Measurements from ENCODE around the gene KIRREL3. TPM values are rescaled to one million over a fixed set of nuclear protein-coding genes. Genes with fewer than 3 reads are reported as not detected.

Gene KIRREL3
- total and polyA plus RNA-seq, 2 donors (not counting 3 experiments of a cell fraction or from before 2014, with no cell fraction given), result not detected

- Histone ChIP-seq H3K27me3 (ENCODE audit: control insufficient read depth in 2 of 2, insufficient read depth in 2 of 2, low read length in 2 of 2) (no peaks in the 10 kb centered on the region), H3K4me1 (ENCODE audit: control insufficient read depth, extremely low read depth, insufficient read depth, low read length) (no peaks in the 10 kb centered on the region), H3K9me1 (replicated peaks; ENCODE audit: control insufficient read depth, extremely low read depth, insufficient read depth, low read length) (no peaks in the 10 kb centered on the region), H3K4me3 (replicated peaks in 1 of 3; ENCODE audit: insufficient read depth in 1 of 3, low read depth in 1 of 3, low read length in 3 of 3) (no peak overlapping the region), H4K20me1 (replicated peaks; ENCODE audit: control insufficient read depth, extremely low read depth, insufficient read depth, low read length) (no peaks in the 10 kb centered on the region), H3K9me3 (replicated peaks; ENCODE audit: control insufficient read depth, insufficient read depth, low read length) (no peaks in the 10 kb centered on the region), H3K79me2 (ENCODE audit: control insufficient read depth, insufficient read depth, low read length) (no peaks in the 10 kb centered on the region), H3K27ac (ENCODE audit: insufficient read depth, low read depth, low read length) (no peak overlapping the region), H3K4me2 (ENCODE audit: insufficient read depth, low read length) (no peak overlapping the region), H3K9ac (replicated peaks; ENCODE audit: extremely low read depth, insufficient read depth, low read length) (no peak overlapping the region), H2AFZ (ENCODE audit: low read depth, low read length) (no peak overlapping the region), H3K36me3 (ENCODE audit: control insufficient read depth in 2 of 2, extremely low read depth in 1 of 2, insufficient read depth in 2 of 2, low read length in 2 of 2) (no peaks in the 10 kb centered on the region)
- CTCF ChIA-PET, result no interaction called here
- BruUV-seq (replicated peaks), result no TSS peak
- DNase-seq (ENCODE audit: low read depth, low spot score), result no peak
- dilution Hi-C loops (cut with MboI; ENCODE audit: extremely low pct_ligation_motif_present, low sequenced_read_pairs) (no loop called here), intact Hi-C loops (cut with micrococcal nuclease) (no loop called here)
- no peak for TF ChIP-seq JUN (IDR thresholded peaks at IDR 0.05; ENCODE audit: borderline replicate concordance, insufficient read depth, insufficient read length, low read depth)
- TF ChIP-seq, protein P1, sequence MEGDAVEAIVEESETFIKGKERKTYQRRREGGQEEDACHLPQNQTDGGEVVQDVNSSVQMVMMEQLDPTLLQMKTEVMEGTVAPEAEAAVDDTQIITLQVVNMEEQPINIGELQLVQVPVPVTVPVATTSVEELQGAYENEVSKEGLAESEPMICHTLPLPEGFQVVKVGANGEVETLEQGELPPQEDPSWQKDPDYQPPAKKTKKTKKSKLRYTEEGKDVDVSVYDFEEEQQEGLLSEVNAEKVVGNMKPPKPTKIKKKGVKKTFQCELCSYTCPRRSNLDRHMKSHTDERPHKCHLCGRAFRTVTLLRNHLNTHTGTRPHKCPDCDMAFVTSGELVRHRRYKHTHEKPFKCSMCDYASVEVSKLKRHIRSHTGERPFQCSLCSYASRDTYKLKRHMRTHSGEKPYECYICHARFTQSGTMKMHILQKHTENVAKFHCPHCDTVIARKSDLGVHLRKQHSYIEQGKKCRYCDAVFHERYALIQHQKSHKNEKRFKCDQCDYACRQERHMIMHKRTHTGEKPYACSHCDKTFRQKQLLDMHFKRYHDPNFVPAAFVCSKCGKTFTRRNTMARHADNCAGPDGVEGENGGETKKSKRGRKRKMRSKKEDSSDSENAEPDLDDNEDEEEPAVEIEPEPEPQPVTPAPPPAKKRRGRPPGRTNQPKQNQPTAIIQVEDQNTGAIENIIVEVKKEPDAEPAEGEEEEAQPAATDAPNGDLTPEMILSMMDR (IDR thresholded peaks at IDR 0.05; ENCODE audit: extremely low read depth in 1 of 2, insufficient read depth in 1 of 2, low read depth in 1 of 2, low read length in 2 of 2), result no peak
- TF ChIP-seq GATA2 (IDR thresholded peaks at IDR 0.05; ENCODE audit: insufficient read depth, insufficient read length, low read depth, low read length), result no peak
- TF ChIP-seq POLR2A (IDR thresholded peaks at IDR 0.05; ENCODE audit: low read depth, low read length), result no peak
- no peak for TF ChIP-seq POLR2AphosphoS5 (IDR thresholded peaks at IDR 0.05; ENCODE audit: insufficient read depth, low read depth, low read length)
- TF ChIP-seq FOS (IDR thresholded peaks at IDR 0.05; ENCODE audit: borderline replicate concordance, insufficient read depth, low read length), result no peak
- TF ChIP-seq, protein P2, sequence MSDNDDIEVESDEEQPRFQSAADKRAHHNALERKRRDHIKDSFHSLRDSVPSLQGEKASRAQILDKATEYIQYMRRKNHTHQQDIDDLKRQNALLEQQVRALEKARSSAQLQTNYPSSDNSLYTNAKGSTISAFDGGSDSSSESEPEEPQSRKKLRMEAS (IDR thresholded peaks at IDR 0.05; ENCODE audit: insufficient read depth, insufficient read length), result no peak
- no peak for TF ChIP-seq MYC (IDR thresholded peaks at IDR 0.05; ENCODE audit: low read depth, low read length)
- TF ChIP-seq EZH2 (IDR thresholded peaks at IDR 0.05; ENCODE audit: borderline replicate concordance, low read depth, low read length, severe bottlenecking), result no peak
- FAIRE-seq, result no peak
- POLR2A ChIA-PET, result no interaction called here
Measured at GRCh38 chr11:126733685-126734084, 266.9 kb downstream of the KIRREL3 start.

All from endothelial cell of umbilical vein (primary cell).